Hindlimb muscle (tissue), 1 donor: ENCODE measurements around the gene C15orf62. TPM values are rescaled to one million over a fixed set of nuclear protein-coding genes. Genes with fewer than 3 reads are reported as not detected.

Source experiments
- polyA plus RNA-seq: library from polyadenylated mRNA; unstranded; fragments of 120-200 nt; gene quantifications from one replicate; pipeline ENCODE4 v1.2.1, GENCODE V29; 2013; ENCODE audit not compliant: insufficient read length

Gene C15orf62
- polyA plus RNA-seq, 1 donor, result 1.4 TPM

Other genes with a start within 250 kb of the C15orf62 start
- gene CCDC32, start 204.9 kb upstream of the C15orf62 start, polyA plus RNA-seq, result 21.0 TPM
- gene RPUSD2, start 200.7 kb upstream of the C15orf62 start, polyA plus RNA-seq, result 10.5 TPM
- 9.0 TPM for gene KNL1, start 175.7 kb upstream of the C15orf62 start, polyA plus RNA-seq
- gene RAD51, start 74.8 kb upstream of the C15orf62 start, polyA plus RNA-seq, result 6.1 TPM
- 24.4 TPM for gene RMDN3, start 14.7 kb upstream of the C15orf62 start, polyA plus RNA-seq
- 4.7 TPM for gene GCHFR, start 5.9 kb upstream of the C15orf62 start, polyA plus RNA-seq
- gene ZFYVE19, start 37.1 kb downstream of the C15orf62 start, polyA plus RNA-seq, result 20.3 TPM
- 21.5 TPM for gene DNAJC17, start 37.5 kb downstream of the C15orf62 start, polyA plus RNA-seq
- gene PPP1R14D, start 58.7 kb downstream of the C15orf62 start, polyA plus RNA-seq, result not detected
- 1.3 TPM for gene SPINT1, start 74.1 kb downstream of the C15orf62 start, polyA plus RNA-seq
- 0.30 TPM for gene RHOV, start 104.3 kb downstream of the C15orf62 start, polyA plus RNA-seq
- 9.6 TPM for gene VPS18, start 124.5 kb downstream of the C15orf62 start, polyA plus RNA-seq
- 16.7 TPM for gene DLL4, start 159.4 kb downstream of the C15orf62 start, polyA plus RNA-seq
- gene CHAC1, start 183.5 kb downstream of the C15orf62 start, polyA plus RNA-seq, result 3.1 TPM